ENCODE measurements around the gene PDE5A.

DNA sequence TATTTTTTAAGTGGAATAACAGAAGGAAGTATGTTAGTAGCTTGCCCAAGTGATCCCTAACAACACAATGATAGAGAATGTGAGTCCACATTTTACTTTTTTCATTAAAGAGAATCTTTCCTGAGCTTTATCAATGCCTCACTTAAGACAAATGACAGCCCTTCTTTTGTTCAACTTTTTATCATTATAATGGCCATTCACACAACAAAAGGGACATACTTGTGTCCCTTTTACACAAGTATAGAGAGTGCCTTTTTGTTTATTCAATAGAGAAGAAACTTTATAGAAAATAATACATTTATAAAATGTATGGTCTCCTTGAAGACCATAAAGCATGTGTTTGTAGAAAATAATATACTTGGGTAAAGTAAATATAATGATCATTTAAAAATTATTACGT, 96.3 kb downstream of the PDE5A start:
- no peak for TF ChIP-seq CTCF (IDR thresholded peaks at IDR 0.05)
- no peak for TF ChIP-seq POLR2A (IDR thresholded peaks at IDR 0.05)
- no peak for TF ChIP-seq POLR2AphosphoS5 (IDR thresholded peaks at IDR 0.05)
- no peak for TF ChIP-seq EP300 (IDR thresholded peaks at IDR 0.05)
